ENCODE data around the gene PPTC7.

PPTC7 gene

DNA sequence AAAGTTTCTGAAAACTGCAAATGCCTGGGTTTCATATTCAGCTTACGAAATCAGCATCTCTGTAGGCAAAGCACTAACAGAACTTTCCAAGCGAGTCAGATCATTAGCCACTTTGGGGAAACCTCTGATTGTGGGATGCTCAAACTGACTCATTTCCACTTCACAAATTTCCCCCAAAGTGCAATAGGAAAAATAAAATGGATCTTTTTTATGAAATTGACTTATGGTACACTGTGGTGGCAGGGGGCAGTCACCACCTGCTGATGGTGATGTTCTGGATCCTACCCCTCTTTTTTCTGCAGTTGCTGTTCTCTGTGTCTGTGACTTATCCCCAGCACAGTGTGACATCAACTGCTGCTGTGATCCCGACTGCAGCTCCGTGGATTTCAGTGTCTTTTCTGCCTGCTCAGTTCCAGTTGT lies 36.4 kb upstream of the PPTC7 start:
- Histone ChIP-seq H3K4me2 (ENCODE audit: low read length) (peak overlapping the region; percentile 99), H3K9me2 (replicated peaks; ENCODE audit: control insufficient read depth, low read length) (no peaks in the 10 kb centered on the region), H3K4me3 (ENCODE audit: low read length) (peak overlapping the region; percentile 75), H3K27me3 (ENCODE audit: control insufficient read depth, low read length) (no peaks in the 10 kb centered on the region), H3K9me3 (ENCODE audit: control insufficient read depth, insufficient read depth, low read length) (no peaks in the 10 kb centered on the region), H3K36me3 (ENCODE audit: control insufficient read depth, low read length) (peaks cover 3% of the 10 kb centered on the region; the same call in 1 of the 2 replicates), H4K20me1 (ENCODE audit: control insufficient read depth, insufficient read depth, low read depth, low read length) (no peaks in the 10 kb centered on the region), H3K79me2 (ENCODE audit: control insufficient read depth, low read length) (peaks cover 2% of the 10 kb centered on the region; the same call in 1 of the 2 replicates), H3K27ac (ENCODE audit: low read depth, low read length) (peak overlapping the region; percentile 92), H3K4me1 (ENCODE audit: control insufficient read depth, low read length) (peaks cover 67% of the 10 kb centered on the region), H3F3A (ENCODE audit: control insufficient read depth, insufficient read depth) (peaks cover 26% of the 10 kb centered on the region)
- TF ChIP-seq, protein P1, sequence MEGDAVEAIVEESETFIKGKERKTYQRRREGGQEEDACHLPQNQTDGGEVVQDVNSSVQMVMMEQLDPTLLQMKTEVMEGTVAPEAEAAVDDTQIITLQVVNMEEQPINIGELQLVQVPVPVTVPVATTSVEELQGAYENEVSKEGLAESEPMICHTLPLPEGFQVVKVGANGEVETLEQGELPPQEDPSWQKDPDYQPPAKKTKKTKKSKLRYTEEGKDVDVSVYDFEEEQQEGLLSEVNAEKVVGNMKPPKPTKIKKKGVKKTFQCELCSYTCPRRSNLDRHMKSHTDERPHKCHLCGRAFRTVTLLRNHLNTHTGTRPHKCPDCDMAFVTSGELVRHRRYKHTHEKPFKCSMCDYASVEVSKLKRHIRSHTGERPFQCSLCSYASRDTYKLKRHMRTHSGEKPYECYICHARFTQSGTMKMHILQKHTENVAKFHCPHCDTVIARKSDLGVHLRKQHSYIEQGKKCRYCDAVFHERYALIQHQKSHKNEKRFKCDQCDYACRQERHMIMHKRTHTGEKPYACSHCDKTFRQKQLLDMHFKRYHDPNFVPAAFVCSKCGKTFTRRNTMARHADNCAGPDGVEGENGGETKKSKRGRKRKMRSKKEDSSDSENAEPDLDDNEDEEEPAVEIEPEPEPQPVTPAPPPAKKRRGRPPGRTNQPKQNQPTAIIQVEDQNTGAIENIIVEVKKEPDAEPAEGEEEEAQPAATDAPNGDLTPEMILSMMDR (IDR thresholded peaks at IDR 0.05; ENCODE audit: low read depth, low read length, poor library complexity, severe bottlenecking): peak; percentile 58
- TF ChIP-seq EZH2phosphoT487 (IDR thresholded peaks at IDR 0.05; ENCODE audit: borderline replicate concordance, low read length): no peak

DNA sequence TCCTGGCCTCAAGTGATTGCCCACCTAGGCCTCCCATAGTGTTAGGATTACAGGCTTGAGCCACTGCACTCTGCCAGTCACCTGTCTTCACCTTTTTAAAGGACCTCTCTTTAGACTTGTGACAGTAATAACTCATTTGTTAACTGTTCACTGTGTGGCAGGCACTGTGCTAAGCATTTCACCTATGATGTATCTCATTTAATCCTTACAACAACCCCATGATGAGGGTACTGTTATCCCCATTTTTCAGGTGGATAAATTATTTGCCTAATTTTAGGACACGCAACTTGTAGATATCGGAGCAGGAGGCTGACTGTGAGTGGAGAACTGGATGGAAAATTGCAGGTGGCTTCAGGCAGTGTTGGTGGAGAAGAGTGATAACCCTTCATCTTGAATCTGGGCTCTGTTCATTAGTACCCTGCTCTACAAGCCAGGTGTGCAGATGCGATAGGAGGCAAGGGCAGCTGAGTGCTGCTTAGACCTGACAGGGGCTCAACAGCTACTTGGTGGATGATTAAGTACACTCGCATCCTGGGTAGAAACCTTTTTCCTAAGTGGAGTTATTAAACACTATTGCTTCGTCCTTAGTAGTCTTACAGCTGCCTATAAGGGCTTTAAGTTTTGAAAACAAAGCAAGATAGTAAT lies 33.5 kb upstream of the PPTC7 start:
- H3K9me3 ChIP-seq (ENCODE audit: control insufficient read depth, insufficient read depth, low read length): no peaks in the 10 kb centered on the region
- peaks cover 76% of the 10 kb centered on the region for H3K4me1 ChIP-seq (ENCODE audit: control insufficient read depth, low read length)
- H3K4me3 ChIP-seq (ENCODE audit: low read length): no peak overlapping the region
- no peaks in the 10 kb centered on the region for H4K20me1 ChIP-seq (ENCODE audit: control insufficient read depth, insufficient read depth, low read depth, low read length)
- peaks cover 26% of the 10 kb centered on the region for H3F3A ChIP-seq (ENCODE audit: control insufficient read depth, insufficient read depth)
- peak overlapping the region; percentile 96 for H3K4me2 ChIP-seq (ENCODE audit: low read length)
- H3K36me3 ChIP-seq (ENCODE audit: control insufficient read depth, low read length): no peaks in the 10 kb centered on the region
- H3K27me3 ChIP-seq (ENCODE audit: control insufficient read depth, low read length): no peaks in the 10 kb centered on the region
- H3K27ac ChIP-seq (ENCODE audit: low read depth, low read length): no peak overlapping the region
- H3K9me2 ChIP-seq (replicated peaks; ENCODE audit: control insufficient read depth, low read length): no peaks in the 10 kb centered on the region
- TF ChIP-seq, protein P1 (IDR thresholded peaks at IDR 0.05; ENCODE audit: low read depth, low read length, poor library complexity, severe bottlenecking): no peak
- no peak for TF ChIP-seq EZH2phosphoT487 (IDR thresholded peaks at IDR 0.05; ENCODE audit: borderline replicate concordance, low read length)
- peaks cover 7% of the 10 kb centered on the region for H3K79me2 ChIP-seq (ENCODE audit: control insufficient read depth, low read length)

DNA sequence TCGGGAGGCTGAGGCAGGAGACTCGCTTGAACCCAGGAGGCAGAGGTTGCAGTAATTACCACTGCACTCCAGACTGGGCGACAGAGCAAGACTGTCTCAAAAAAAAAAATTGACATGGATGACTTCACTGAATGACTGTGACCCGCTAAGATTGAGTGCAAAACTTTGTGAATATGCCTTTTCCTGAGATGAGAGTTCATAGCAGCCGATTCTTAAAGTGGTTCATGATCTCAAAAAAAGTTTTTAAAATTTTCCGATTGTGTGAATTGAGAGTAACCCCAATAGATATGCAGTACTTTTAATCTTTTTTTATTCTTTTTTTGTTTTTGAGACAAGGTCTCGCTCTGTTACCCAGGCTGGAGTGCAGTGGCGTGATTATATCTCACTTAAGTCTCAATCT lies 32.1 kb upstream of the PPTC7 start:
- Histone ChIP-seq H3K4me3 (ENCODE audit: low read length) (peak overlapping the region; percentile 86), H3K4me2 (ENCODE audit: low read length) (peak overlapping the region; percentile 96), H3K4me1 (ENCODE audit: control insufficient read depth, low read length) (peaks cover 75% of the 10 kb centered on the region), H3K9me3 (ENCODE audit: control insufficient read depth, insufficient read depth, low read length) (no peaks in the 10 kb centered on the region), H4K20me1 (ENCODE audit: control insufficient read depth, insufficient read depth, low read depth, low read length) (no peaks in the 10 kb centered on the region), H3K27ac (ENCODE audit: low read depth, low read length) (peak overlapping the region; percentile 77), H3K36me3 (ENCODE audit: control insufficient read depth, low read length) (no peaks in the 10 kb centered on the region), H3K9me2 (replicated peaks; ENCODE audit: control insufficient read depth, low read length) (no peaks in the 10 kb centered on the region), H3K79me2 (ENCODE audit: control insufficient read depth, low read length) (peaks cover 7% of the 10 kb centered on the region), H3K27me3 (ENCODE audit: control insufficient read depth, low read length) (no peaks in the 10 kb centered on the region), H3F3A (ENCODE audit: control insufficient read depth, insufficient read depth) (peaks cover 26% of the 10 kb centered on the region)
- TF ChIP-seq EZH2phosphoT487 (IDR thresholded peaks at IDR 0.05; ENCODE audit: borderline replicate concordance, low read length): no peak
- TF ChIP-seq, protein P1 (IDR thresholded peaks at IDR 0.05; ENCODE audit: low read depth, low read length, poor library complexity, severe bottlenecking): no peak

Measured in DOHH2 (cell line).